Measurements from ENCODE around the gene PLPPR5. TPM values are rescaled to one million over a fixed set of nuclear protein-coding genes. Genes with fewer than 3 reads are reported as not detected.

PLPPR5 gene
- total RNA-seq, 1 experiment from 2014 or later, result not detected

- intact Hi-C loops (cut with micrococcal nuclease), result no loop called here
- Histone ChIP-seq H4K20me1 (ENCODE audit: insufficient read depth) (no peaks in the 10 kb centered on the region), H3K36me3 (ENCODE audit: control insufficient read depth in 1 of 2, insufficient read depth in 2 of 2, low read length in 2 of 2) (no peaks in the 10 kb centered on the region), H3K4me1 (ENCODE audit: control insufficient read depth in 1 of 2, insufficient read depth in 2 of 2, low read length in 2 of 2) (no peaks in the 10 kb centered on the region), H3K79me2 (ENCODE audit: insufficient read depth, low read length) (no peaks in the 10 kb centered on the region), H3K27me3 (ENCODE audit: insufficient read depth, low read length) (no peaks in the 10 kb centered on the region), H3K27ac (ENCODE audit: low read depth, low read length) (no peak overlapping the region), H2AFZ (ENCODE audit: low read depth, low read length, poor library complexity, severe bottlenecking) (no peak overlapping the region), H3K4me2 (ENCODE audit: low read length) (no peak overlapping the region), H3K4me3 (replicated peaks in 1 of 2; ENCODE audit: low read depth in 1 of 2, low read length in 2 of 2) (no peak overlapping the region), H3K9me2 (ENCODE audit: insufficient read depth) (no peaks in the 10 kb centered on the region), H3K9me3 (ENCODE audit: control insufficient read depth in 1 of 2, insufficient read depth in 1 of 2, low read depth in 1 of 2, low read length in 2 of 2) (no peaks in the 10 kb centered on the region), H3K9ac (ENCODE audit: low read length) (no peak overlapping the region)
- ChIA-PET POLR2A (no interaction called here), RAD21 (ENCODE audit: low non-redundant PET in 1 of 2, low total read pairs in 2 of 2, uncharacterized antibody in 2 of 2, unreplicated experiment in 2 of 2) (no interaction called here), CTCF (no interaction called here)
- DNase-seq (ENCODE audit: low read depth, low spot score) (no peak), ATAC-seq (no peak)
- BruUV-seq (replicated peaks), result no TSS peak
- TF ChIP-seq ATF3 (IDR thresholded peaks at IDR 0.05) (no peak), ELF1 (IDR thresholded peaks at IDR 0.05; ENCODE audit: borderline replicate concordance, low read depth) (no peak), SRF (IDR thresholded peaks at IDR 0.05; ENCODE audit: low read depth) (no peak), MAX (IDR thresholded peaks at IDR 0.05) (no peak), YY1 (IDR thresholded peaks at IDR 0.05; ENCODE audit: extremely low read depth, insufficient replicate concordance, low read depth, low read length) (no peak), POLR2A (IDR thresholded peaks at IDR 0.05; ENCODE audit: borderline replicate concordance, extremely low read depth, insufficient read depth, insufficient read length) (no peak), TCF7L2 (IDR thresholded peaks at IDR 0.05; ENCODE audit: borderline replicate concordance, extremely low read depth, insufficient read depth, insufficient read length) (no peak), EZH2 (IDR thresholded peaks at IDR 0.05) (no peak)
These were observed 55.0 kb downstream of the PLPPR5 start for GRCh38 chr1:98949621-98950020.

GRCh38 chr1:98949166-98949565 is 55.5 kb downstream of the PLPPR5 start:
- Histone ChIP-seq H3K4me3 (replicated peaks in 1 of 2; ENCODE audit: low read depth in 1 of 2, low read length in 2 of 2) (no peak overlapping the region), H3K9me2 (ENCODE audit: insufficient read depth) (no peaks in the 10 kb centered on the region), H4K20me1 (ENCODE audit: insufficient read depth) (no peaks in the 10 kb centered on the region), H3K9ac (ENCODE audit: low read length) (no peak overlapping the region), H3K27ac (ENCODE audit: low read depth, low read length) (no peak overlapping the region), H3K36me3 (ENCODE audit: control insufficient read depth in 1 of 2, insufficient read depth in 2 of 2, low read length in 2 of 2) (no peaks in the 10 kb centered on the region), H3K79me2 (ENCODE audit: insufficient read depth, low read length) (no peaks in the 10 kb centered on the region), H3K9me3 (ENCODE audit: control insufficient read depth in 1 of 2, insufficient read depth in 1 of 2, low read depth in 1 of 2, low read length in 2 of 2) (no peaks in the 10 kb centered on the region), H3K4me2 (ENCODE audit: low read length) (no peak overlapping the region), H3K27me3 (ENCODE audit: insufficient read depth, low read length) (no peaks in the 10 kb centered on the region), H3K4me1 (ENCODE audit: control insufficient read depth in 1 of 2, insufficient read depth in 2 of 2, low read length in 2 of 2) (no peaks in the 10 kb centered on the region), H2AFZ (ENCODE audit: low read depth, low read length, poor library complexity, severe bottlenecking) (no peak overlapping the region)
- ATAC-seq (no peak), DNase-seq (ENCODE audit: low read depth, low spot score) (no peak)
- ChIA-PET RAD21 (ENCODE audit: low non-redundant PET in 1 of 2, low total read pairs in 2 of 2, uncharacterized antibody in 2 of 2, unreplicated experiment in 2 of 2) (no interaction called here), POLR2A (no interaction called here), CTCF (no interaction called here)
- TF ChIP-seq CBX3 (IDR thresholded peaks at IDR 0.05; ENCODE audit: low read depth) (no peak), ZBTB33 (IDR thresholded peaks at IDR 0.05; ENCODE audit: extremely low read depth, insufficient replicate concordance, low read length) (no peak), SRF (IDR thresholded peaks at IDR 0.05; ENCODE audit: low read depth) (no peak), EZH2 (IDR thresholded peaks at IDR 0.05) (no peak)
- BruUV-seq (replicated peaks), result no TSS peak
- intact Hi-C loops (cut with micrococcal nuclease), result no loop called here
